HG03432 (cell line): ENCODE results near the gene TYW1.
"Not testable (repeated sequence)": the region's sequence is repeated elsewhere in the genome, so short reads cannot be mapped to it uniquely, and the experiment has no call there.

Experiments
- ATAC-seq: cut with Tn5 transposase; IDR thresholded peaks from one replicate; pipeline ENCODE4 v1.9.1; 2021; ENCODE audit warnings: mild to moderate bottlenecking, moderate library complexity; ENCODE audit not compliant: unreplicated experiment

The TYW1 gene

DNA sequence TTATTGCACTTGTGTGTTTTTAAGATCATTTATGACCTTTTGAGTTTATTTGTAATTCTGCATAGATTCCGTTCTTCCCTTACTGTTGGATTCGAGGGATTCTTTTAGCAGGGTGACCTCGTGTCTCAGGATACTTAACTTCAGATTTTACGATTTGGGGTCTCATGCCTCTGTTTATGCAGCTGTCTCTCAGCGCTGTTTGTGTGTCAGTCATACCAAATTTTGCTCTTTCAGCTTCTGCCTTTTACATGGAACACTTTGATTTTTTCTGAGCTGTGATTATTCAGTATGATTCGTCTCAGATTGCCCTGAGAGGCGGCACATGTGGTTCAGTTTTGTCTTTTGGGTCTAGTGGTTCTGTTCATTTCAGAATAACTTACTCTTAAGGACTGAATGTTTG, 236.9 kb downstream of the TYW1 start:
- not testable (repeated sequence) for ATAC-seq

DNA sequence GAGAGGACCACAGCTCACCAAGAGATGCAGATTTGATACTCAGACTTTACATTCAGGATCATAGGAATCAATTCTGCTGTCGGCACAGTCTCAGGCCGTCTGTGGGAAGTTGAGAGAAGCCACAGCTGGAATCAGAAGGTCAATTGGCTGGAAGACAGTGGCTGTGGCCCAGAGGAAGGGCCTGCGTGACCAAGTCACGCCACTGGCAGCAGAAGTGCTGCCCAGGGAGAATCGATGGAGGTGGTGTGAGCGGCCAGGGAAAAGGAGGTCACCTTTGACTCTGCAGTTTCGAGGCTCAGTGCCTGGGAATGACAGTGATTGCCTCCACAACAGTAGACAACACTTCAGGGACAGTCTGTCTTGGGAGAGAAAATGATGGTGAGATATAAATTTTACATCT, 239.6 kb downstream of the TYW1 start:
- ATAC-seq, result not testable (repeated sequence)

DNA sequence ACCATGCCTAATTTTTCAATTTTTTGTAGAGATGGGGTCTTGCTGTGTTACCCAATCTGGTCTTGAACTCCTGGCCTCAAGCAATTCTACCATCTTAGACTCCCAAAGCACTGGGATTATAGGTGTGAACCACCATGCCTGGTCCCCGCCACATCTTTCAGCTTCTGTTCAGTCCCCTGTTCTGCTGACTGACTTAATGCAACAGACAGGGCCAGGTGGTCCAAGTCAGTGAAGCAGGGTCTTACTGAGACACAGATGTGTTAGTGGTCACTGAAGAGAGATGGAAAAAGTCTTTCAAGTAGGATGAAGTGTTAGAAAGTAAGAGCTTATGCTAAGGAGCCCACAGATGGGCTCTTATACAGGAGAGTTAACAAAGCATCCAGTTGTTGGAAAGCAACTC, 246.2 kb downstream of the TYW1 start:
- ATAC-seq, result not testable (repeated sequence)

DNA sequence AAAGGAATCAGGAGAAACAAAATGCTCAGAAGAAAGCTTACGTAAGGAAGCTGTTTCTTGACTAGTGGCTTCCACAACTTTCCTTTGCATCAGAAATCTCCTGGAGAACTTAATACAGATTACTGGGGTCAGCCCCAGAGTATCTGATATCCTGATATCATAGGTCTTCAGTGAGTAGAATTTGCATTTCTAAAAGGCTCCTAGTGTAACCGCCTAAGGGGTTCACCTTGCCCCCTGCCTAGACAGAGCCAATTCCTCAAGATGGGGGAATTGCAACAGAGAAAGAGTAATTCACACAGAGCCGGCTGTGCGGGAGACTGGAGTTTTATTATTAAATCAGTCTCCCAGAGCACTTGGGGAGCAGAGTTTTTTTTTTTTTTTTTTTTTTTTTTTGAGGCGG, 251.7 kb downstream of the TYW1 start:
- ATAC-seq, result not testable (repeated sequence)

DNA sequence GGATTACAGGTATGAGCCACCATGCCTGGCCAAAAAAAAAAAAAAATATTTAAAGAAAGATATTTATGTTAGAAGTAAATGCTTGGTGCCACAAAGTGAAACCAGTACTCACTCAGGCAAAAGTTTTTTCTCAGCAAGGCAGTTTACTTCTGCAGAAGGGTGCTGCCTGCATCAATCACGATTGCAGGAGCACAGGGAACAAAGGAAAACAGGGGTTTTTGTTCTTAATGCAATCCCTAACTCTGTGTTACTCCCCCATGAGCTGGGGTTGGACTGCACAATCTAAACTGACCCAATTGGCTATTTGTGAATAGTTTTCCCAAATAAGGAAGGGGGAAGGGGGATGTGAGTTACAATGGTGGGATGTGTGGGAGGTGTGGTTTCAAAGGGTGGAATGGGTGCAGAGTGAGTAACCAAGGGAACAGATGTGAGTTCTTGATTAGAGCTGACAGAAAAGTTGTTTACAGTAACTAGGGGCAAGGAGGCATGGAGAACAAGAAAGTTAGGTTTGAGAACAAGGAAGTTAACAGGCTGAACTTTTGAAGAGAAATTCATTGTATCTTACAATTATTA, 255.4 kb downstream of the TYW1 start:
- no peak for ATAC-seq

DNA sequence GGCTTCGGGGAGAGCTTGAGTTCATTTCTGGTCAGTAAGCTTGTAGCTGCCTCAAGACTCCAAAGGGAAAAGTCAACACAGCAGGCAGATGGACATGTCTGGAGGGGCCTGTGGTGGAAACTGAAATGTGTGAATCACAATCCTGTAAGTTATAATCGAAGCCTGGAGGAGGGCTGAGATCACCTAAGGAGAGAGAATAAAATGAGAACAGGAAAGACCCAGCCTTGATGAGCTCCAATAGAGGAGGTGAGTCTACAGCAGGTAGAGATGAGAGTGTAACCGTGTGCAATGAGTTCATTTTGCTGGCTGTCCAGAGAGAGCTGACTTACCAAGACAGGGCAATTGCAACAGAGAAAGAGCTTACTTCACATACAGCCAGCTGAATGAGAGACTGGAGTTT, 258.4 kb downstream of the TYW1 start:
- not testable (repeated sequence) for ATAC-seq

DNA sequence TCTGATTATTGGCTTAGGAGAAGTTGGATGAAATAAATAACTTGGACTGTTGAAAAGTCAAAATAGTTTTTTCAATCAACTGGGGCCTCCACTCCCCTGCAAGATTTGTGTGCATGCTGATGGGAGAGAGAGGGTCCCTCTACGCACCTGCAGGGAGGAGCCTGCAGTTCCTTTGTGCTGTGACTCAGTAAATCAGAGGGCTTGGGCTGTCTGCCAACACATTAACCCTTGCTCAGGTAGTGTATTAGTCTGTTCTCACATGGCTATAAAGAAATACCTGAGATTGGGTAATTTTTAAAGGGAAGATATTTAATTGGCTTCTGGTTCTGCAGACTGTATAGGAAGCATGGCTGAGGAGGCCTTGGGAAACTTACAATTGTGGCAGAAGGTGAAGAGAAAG, 261.1 kb downstream of the TYW1 start:
- ATAC-seq, result not testable (repeated sequence)

DNA sequence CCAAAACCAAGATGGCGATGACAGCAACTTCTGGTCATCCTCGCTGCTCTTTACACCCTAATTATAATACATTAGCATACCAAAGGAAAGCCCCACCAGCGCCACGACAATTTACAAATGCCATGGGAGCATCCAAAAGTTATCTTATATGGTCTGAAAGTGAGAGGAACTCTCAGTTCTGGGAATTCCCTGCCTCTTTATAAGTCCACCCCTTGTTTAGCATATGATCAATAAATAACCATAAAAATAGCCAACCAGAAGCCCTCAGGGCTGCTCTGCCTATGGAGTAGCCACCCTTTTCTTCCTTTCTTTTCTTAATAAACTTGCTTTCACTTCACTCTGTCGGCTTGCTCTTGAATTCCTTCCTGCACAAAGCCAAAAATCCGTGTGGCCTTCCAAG, 262.7 kb downstream of the TYW1 start:
- not testable (repeated sequence) for ATAC-seq

DNA sequence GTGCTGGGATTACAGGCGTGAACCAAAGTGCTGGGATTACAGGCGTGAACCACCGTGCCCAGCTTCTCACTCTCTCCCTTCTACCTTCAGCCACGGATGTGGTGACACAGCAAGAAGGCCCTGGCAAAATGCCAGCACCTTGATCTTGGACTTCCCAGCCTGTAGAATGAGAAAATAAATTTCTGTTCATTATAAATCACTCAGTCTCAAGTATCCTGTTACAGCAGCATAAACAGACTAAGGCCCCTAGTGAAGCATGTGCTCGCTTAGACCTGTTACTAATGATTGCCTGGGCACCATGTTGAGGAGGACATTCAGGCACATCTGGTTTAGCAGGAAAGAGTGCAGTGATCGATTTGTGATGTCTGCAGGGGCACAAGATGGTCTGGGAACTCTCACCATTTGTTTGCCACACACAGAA, 263.5 kb downstream of the TYW1 start:
- ATAC-seq, result not testable (repeated sequence)

DNA sequence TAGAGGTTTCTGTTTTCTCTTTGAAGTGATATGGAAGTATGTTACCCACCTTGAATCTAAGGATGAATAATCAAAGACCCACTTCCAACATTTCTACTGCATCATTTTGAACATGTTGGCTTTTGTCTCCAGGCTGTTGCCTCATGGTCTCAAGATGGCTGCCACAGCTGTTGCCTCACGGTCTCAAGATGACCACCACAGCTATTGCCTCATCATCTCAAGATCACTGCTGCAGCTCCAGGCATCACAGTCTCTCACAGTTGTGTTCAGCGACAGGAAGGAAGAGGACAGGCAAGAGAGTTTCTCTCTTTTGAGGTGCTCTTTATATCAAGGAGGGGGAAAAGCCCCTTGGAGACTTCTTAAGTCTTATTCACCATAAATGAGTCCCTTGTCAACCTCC, 267.4 kb downstream of the TYW1 start:
- ATAC-seq, result not testable (repeated sequence)

DNA sequence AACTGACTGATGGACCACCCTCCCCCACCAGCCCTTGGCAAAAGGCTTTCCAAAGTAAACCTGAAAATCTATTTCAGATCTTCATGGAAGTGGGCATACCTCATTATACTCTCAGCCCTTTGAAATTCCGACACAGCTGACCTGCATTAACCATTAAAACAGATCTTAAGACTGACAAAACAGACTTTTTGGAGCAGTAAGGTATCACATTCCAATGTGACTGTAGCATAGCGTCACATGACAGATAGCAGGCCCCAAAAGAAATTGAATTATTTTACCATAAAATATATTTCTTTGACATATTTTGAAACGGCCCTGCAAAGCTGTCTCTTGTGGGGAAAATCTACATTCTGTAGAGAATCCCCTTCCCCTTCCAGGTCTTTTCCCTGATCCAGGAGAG, 269.4 kb downstream of the TYW1 start:
- not testable (repeated sequence) for ATAC-seq

DNA sequence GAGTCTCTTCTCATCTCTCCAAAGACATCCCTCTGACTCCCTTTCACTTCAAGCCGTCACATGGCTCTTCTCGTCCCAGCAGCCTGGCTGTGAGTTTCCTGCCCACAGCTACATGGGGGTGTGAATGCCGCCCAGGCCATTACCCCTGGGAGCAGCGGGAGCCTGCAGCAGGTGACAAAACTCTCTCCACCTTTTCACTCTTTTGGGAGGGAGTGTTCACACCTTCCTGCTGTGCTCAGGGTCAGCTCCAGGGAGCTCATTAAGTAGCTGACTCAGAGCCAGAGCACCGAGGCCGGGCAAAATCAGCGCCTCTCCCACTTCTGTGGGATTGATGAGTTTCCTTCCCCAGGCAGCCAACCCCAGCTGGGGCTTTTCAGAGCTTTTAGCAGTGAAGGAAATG, 271.3 kb downstream of the TYW1 start:
- no peak for ATAC-seq

DNA sequence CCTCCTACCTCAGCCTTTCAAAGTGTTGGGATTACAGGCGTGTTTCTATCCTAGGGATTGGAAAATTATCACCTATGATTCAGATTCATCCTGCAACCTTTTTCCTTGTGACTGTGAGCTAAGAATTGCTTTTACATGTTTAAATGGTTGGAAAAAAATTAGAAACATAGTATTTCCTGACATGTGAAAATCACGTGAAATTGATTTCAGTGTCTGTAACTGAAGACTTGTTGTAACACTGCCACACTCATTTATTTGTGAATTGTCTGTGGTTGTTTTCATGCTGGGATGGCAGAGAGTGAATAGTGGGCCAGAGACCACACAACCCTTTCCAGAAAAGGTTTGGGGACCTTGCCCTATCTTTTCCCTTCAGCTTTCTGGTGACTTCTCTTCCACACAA, 273.3 kb downstream of the TYW1 start:
- ATAC-seq, result not testable (repeated sequence)
